Activated naive CD8-positive, alpha-beta T cell treated with anti-CD3 and anti-CD28 coated beads, Interleukin-2, amount 10 ng/mL, durations not matched to agents 7 days and 5 days (primary cell): ENCODE measurements around the gene PRMT1. TPM values are rescaled to one million over a fixed set of nuclear protein-coding genes. Genes with fewer than 3 reads are reported as not detected.
"Not testable (repeated sequence)": the region's sequence is repeated elsewhere in the genome, so short reads cannot be mapped to it uniquely, and the experiment has no call there.

Experiments used
- ATAC-seq: fragments of 150-1000 bp; cut with Tn5 transposase; one replicate; pipeline ENCODE4 v1.10.0; 2021; ENCODE audit warnings: low read depth, moderate library complexity
- POLR2A ChIA-PET: fragments of 350-600 bp; sonication (Branson Sonifier 250); formaldehyde crosslinking; loops from one replicate; lab custom pipeline; 2021; ENCODE audit warnings: antibody characterized with exemption; lab: Charles Lee
- DNase-seq: peaks from one replicate; pipeline ENCODE4 v3.0.0; 2021
- H3K27ac Mint-ChIP-seq: one replicate; pipeline ENCODE4 v1.8.0; 2022; ENCODE audit warnings: mild to moderate bottlenecking, mixed read lengths
- H3K27me3 Mint-ChIP-seq: one replicate; pipeline ENCODE4 v1.8.0; 2022; ENCODE audit warnings: mild to moderate bottlenecking, moderate library complexity, mixed read lengths
- H3K36me3 Mint-ChIP-seq: one replicate; pipeline ENCODE4 v1.8.0; 2021; ENCODE audit warnings: mild to moderate bottlenecking, mixed read lengths
- H3K4me1 Mint-ChIP-seq: one replicate; pipeline ENCODE4 v1.8.0; 2021; ENCODE audit warnings: mixed read lengths
- H3K4me3 Mint-ChIP-seq: one replicate; pipeline ENCODE4 v1.8.0; 2022; ENCODE audit warnings: mild to moderate bottlenecking, moderate library complexity, mixed read lengths
- H3K9me3 Mint-ChIP-seq: one replicate; pipeline ENCODE4 v1.8.0; 2021; ENCODE audit warnings: mixed read lengths
- microRNA-seq: library from miRNA; unstranded; fragments of <30 nt; microRNA quantifications from one replicate; pipeline ENCODE4 v1.2.0, GENCODE V29; 2022
- total RNA-seq, 2 experiments: library from RNA; stranded (reverse); gene quantifications; one replicate each; pipeline ENCODE4 v1.2.3, GENCODE V29; 2021

Gene PRMT1
- total RNA-seq, 2 experiments from 2014 or later: 118 to 123 TPM

DNA sequence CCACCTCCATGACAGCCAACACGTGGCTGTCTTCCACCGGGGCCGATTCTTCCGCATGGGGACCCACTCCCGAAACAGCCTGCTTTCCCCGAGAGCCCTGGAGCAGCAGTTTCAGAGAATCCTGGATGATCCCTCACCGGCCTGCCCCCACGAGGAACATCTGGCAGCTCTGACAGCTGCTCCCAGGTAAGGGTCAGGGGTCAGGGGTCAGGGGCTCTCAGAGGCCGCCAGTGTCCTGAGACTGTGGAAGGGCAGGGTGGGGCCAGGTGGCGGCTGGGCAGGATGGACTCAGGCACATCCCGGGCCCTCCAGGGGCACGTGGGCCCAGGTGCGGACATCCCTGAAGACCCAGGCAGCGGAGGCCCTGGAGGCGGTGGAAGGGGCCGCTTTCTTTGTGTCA, 28.8 kb downstream of the PRMT1 start:
- peaks cover 7% of the 10 kb centered on the region for H3K27me3 Mint-ChIP-seq
- DNase-seq: no peak
- no peaks in the 10 kb centered on the region for H3K36me3 Mint-ChIP-seq
- H3K9me3 Mint-ChIP-seq: no peaks in the 10 kb centered on the region
- no peak for ATAC-seq
- no peak overlapping the region for H3K27ac Mint-ChIP-seq
- no peaks in the 10 kb centered on the region for H3K4me1 Mint-ChIP-seq
- H3K4me3 Mint-ChIP-seq: no peak overlapping the region
- POLR2A ChIA-PET: no interaction called here

DNA sequence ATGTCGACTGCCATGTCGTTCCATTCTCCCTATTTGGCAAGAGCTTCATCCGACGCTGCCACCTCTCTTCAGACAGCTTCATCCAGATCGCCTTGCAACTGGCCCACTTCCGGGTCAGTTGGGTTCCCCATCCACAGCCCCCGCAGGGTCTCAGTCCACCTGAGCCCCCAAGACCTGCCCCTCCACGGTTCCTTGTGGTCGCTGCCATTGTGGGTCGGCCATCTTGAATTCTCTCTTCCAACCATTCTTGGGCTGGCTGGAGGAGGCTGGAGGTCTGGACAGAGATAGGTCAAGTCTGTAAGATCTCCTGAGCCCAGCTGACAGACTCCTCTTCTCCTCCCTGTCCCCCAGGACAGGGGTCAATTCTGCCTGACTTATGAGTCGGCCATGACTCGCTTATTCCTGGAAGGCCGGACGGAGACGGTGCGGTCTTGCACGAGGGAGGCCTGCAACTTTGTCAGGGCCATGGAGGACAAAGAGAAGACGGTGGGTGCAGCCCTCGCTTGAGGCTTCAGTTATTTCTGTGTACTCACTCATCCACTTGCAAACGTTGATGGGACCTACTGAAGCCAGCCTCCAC, 33.4 kb downstream of the PRMT1 start:
- no peak overlapping the region for H3K4me3 Mint-ChIP-seq
- no peak overlapping the region for H3K27ac Mint-ChIP-seq
- no peak for ATAC-seq
- no peak for DNase-seq
- H3K27me3 Mint-ChIP-seq: peaks cover 6% of the 10 kb centered on the region
- POLR2A ChIA-PET: no interaction called here
- no peaks in the 10 kb centered on the region for H3K9me3 Mint-ChIP-seq
- no peaks in the 10 kb centered on the region for H3K36me3 Mint-ChIP-seq
- no peaks in the 10 kb centered on the region for H3K4me1 Mint-ChIP-seq

DNA sequence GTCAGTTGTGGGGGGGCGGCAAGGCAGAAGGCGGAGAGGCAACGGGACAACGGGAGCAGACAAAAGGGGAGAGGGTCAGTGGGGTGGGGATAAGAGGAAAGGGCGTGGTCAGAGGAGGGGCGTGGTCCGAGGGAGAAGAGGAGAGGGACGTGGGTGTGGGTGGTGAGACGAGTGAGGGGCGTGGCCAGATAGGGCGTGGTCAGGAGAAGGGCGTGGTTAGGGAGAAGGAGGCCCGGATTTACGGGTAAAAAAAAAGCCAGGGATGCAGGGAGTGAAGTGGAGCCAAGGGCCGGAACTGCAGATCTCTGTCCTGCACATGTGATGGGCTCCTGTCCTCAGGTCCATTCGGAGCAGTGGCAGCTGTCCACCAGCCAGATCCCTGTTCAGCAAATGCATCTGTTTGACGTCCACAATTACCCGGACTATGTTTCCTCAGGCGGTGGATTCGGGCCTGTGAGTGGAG, 35.4 kb downstream of the PRMT1 start:
- Mint-ChIP-seq H3K9me3 (no peaks in the 10 kb centered on the region), H3K27ac (no peak overlapping the region)
- POLR2A ChIA-PET: no interaction called here

DNA sequence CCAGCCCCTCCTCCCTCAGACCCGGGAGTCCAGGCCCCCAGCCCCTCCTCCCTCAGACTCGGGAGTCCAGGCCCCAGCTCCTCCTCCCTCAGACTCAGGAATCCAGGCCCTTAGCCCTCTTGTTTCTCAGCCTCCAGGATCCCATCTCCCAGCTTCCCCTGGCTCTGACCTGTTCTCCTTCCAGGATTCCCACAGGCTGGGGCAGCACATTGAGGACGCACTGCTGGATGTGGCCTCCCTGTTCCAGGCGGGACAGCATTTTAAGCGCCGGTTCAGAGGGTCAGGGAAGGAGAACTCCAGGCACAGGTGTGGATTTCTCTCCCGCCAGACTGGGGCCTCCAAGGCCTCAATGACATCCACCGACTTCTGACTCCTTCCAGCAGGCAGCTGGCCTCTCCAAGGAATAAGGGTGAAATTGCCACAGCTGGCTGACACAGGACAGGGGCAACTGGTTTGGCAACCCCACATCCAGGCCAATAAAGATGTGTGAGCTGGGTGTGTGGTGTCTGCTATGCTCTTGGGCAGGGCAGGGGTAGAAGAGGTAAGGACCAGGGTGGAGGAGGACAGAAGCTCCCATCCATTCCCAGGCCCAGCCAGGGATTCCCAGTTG, 36.3 kb downstream of the PRMT1 start:
- ATAC-seq (no peak), DNase-seq (no peak)
- no peak overlapping the region for H3K27ac Mint-ChIP-seq
- POLR2A ChIA-PET: no interaction called here
- H3K4me1 Mint-ChIP-seq: peaks cover 6% of the 10 kb centered on the region
- H3K9me3 Mint-ChIP-seq: no peaks in the 10 kb centered on the region
- peaks cover 6% of the 10 kb centered on the region for H3K27me3 Mint-ChIP-seq
- no peak overlapping the region for H3K4me3 Mint-ChIP-seq
- no peaks in the 10 kb centered on the region for H3K36me3 Mint-ChIP-seq

More for the DNA sequence above, 35.4 kb downstream of the PRMT1 start:
- H3K27me3 Mint-ChIP-seq: peaks cover 6% of the 10 kb centered on the region
- no peaks in the 10 kb centered on the region for H3K36me3 Mint-ChIP-seq
- no peak for DNase-seq
- H3K4me3 Mint-ChIP-seq: no peak overlapping the region
- peaks cover 4% of the 10 kb centered on the region for H3K4me1 Mint-ChIP-seq
- no peak for ATAC-seq

DNA sequence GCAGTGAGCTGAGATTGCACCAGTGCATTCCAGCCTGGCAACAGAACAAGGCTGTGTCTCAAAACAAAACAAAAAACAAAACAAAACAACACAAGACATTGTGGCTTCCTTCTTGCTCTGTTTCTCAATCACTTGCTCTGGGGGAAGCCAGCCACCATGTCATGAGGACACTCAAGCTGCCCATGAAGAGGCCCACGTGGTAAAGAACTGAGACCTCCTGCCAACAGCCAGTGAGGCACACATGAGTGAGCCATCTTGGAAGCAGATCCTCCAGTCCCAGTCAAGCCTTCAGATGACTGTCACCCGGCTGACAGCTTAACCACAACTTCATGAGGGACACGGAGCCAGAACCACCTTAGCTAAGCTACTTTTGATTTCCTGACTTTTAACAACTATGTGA, 39.1 kb downstream of the PRMT1 start:
- H3K4me1 Mint-ChIP-seq: peaks cover 8% of the 10 kb centered on the region
- H3K27me3 Mint-ChIP-seq: peaks cover 2% of the 10 kb centered on the region
- H3K9me3 Mint-ChIP-seq: no peaks in the 10 kb centered on the region
- H3K27ac Mint-ChIP-seq: no peak overlapping the region
- ATAC-seq: no peak
- no peaks in the 10 kb centered on the region for H3K36me3 Mint-ChIP-seq
- no peak overlapping the region for H3K4me3 Mint-ChIP-seq
- no peak for DNase-seq
- POLR2A ChIA-PET: interaction anchor here (1.3 kb wide), 1 partner anchor 103 kb away, joined by 4 read pairs; the partner anchor contains the start of gene MED25

DNA sequence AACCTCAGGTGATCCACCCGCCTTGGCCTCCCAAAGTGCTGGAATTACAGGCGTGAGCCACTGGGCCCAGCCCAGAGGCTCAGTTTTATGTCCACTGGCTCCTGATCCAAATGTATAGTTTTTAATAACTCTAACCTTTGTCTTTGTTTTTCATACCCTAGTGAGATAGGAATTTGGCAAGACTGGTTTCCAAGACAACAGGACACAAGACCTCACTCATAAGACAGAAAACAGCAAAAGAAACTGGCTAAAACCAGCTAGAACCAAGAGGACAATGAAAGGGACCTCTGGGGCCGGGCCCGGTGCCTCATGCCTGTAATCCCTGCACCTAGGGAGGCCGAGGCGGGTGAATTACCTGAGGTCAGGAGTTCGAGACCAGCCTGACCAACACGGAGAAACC, 41.4 kb downstream of the PRMT1 start:
- H3K27ac Mint-ChIP-seq: peak overlapping the region; percentile 54
- POLR2A ChIA-PET: interaction anchor here (1.6 to 2.2 kb wide), 2 partner anchors 42 to 129 kb away, joined by 4 to 5 read pairs; partner anchors contain the start of gene PRMT1
- ATAC-seq (no peak), DNase-seq (no peak)
- H3K9me3 Mint-ChIP-seq: no peaks in the 10 kb centered on the region
- H3K36me3 Mint-ChIP-seq: no peaks in the 10 kb centered on the region
- H3K27me3 Mint-ChIP-seq: no peaks in the 10 kb centered on the region
- H3K4me1 Mint-ChIP-seq: peaks cover 8% of the 10 kb centered on the region
- H3K4me3 Mint-ChIP-seq: peak overlapping the region; percentile 35

DNA sequence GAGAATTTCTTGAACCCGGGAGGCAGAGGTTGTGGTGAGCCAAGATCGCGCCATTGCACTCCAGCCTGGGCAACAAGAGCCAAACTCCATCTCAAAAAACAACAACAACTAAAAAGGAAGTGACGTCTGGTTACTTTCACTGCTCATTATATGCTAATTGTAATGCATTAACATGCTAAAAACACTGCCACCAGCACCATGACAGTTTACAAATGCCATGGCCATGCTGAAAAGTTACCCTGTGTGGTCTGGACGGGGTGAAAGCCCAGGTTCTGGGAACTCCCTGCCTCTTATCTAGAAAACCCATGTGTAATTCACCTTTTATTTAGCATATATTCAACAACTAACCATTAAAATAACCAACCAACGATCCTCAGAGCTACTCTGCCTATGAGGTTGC, 41.9 kb downstream of the PRMT1 start:
- peak overlapping the region; percentile 24 for H3K27ac Mint-ChIP-seq

DNA sequence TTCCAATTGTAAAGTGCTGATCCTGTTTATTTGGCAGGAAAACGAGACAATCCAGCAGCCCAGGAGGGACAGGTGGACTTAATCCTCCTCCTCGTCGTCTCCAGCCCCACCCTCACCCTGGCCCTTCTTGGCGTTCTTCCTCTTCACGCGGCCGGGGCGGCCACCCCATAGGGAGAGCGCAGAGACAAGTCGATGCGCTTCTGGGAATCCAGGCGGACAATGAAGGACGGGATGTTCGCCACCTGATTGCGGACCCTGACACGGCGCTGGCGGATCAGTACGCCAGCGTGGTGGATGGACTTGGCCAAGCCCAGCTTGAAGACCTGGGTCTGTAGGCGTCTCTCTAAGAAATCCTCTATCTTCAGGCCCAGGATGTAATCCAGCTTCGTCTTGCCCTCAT, 42.3 kb downstream of the PRMT1 start:
- H3K36me3 Mint-ChIP-seq, H3K27me3 Mint-ChIP-seq, DNase-seq, H3K4me1 Mint-ChIP-seq, H3K9me3 Mint-ChIP-seq, H3K27ac Mint-ChIP-seq, H3K4me3 Mint-ChIP-seq, ATAC-seq: not testable (repeated sequence)
- POLR2A ChIA-PET: interaction anchor here (0.7 kb wide), 1 partner anchor 132 kb away, joined by 4 read pairs; the partner anchor contains the start of gene PTOV1

More for the DNA sequence above, 41.9 kb downstream of the PRMT1 start:
- no peak overlapping the region for H3K4me3 Mint-ChIP-seq
- ATAC-seq: no peak
- H3K36me3 Mint-ChIP-seq: no peaks in the 10 kb centered on the region
- no peaks in the 10 kb centered on the region for H3K27me3 Mint-ChIP-seq
- no peaks in the 10 kb centered on the region for H3K9me3 Mint-ChIP-seq
- POLR2A ChIA-PET: interaction anchor here (2.2 kb wide), 1 partner anchor 129 kb away, joined by 5 read pairs; no protein-coding TSS in a partner anchor
- no peak for DNase-seq
- H3K4me1 Mint-ChIP-seq: peaks cover 8% of the 10 kb centered on the region

DNA sequence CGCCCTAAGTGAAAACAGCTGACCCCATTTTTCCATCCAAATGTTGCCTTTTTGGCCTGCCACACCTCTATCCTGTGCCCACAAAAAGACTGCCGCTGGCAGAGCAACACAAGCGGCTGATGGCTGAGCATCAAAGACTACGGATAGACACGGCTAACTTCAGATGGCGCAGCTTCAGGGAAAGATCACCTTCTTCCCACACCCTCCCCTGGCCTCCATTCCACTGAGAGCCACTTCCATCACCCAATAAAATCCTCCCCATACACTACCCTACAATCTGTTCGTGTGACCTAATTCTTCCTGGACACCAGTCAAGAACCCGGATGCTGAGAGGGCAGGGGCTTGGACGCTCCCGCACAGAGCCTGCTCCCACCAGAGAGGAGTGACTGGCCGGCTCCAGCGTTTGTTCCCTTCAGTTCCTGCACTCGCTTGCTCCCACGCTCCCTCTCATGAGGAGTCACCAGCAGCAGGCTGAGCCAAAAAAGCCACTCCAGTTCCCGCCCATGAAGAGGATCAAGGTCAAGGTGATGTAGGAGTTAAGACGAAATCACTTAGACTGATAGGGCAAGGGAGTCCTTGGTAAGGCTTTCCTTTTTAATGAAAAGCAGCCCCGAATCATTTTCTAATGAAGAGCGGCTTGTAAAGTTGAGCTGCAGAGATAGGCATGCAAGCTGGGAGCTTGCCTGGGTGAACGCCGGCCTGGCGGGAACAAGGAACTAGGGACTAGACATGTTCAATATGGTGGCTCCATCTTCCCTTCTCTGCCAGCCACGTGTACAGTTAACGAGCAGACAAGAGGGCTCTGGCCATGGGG, 50.4 kb downstream of the PRMT1 start:
- POLR2A ChIA-PET: no interaction called here
- H3K27ac Mint-ChIP-seq: no peak overlapping the region
- no peaks in the 10 kb centered on the region for H3K36me3 Mint-ChIP-seq
- no peaks in the 10 kb centered on the region for H3K9me3 Mint-ChIP-seq
- H3K27me3 Mint-ChIP-seq: no peaks in the 10 kb centered on the region
- no peak for DNase-seq
- H3K4me3 Mint-ChIP-seq: no peak overlapping the region
- H3K4me1 Mint-ChIP-seq: peaks cover 3% of the 10 kb centered on the region
- no peak for ATAC-seq

DNA sequence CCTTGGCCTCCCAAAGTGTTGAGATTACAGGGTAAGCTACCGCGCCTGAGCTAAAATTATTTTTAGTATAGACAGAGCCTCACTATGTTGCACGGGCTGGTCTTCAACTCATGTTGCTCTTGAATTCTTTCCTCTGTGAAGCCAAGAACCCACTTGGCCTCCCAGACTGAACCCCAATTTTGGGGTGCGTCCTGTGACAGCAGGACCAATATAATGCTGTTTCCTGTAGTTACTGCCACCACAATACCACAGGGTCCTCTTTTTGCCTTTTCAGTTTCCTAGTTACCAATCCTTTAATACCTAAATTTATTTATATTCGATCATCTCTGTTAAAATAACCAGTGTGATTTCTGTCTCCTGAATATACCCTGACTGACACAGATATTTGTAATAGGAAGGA, 53.1 kb downstream of the PRMT1 start:
- POLR2A ChIA-PET: interaction anchor here (0.6 kb wide), 1 partner anchor 39 kb away, joined by 3 read pairs; the partner anchor contains the start of gene CPT1C
- no peak for DNase-seq
- H3K36me3 Mint-ChIP-seq: no peaks in the 10 kb centered on the region
- ATAC-seq: no peak
- no peak overlapping the region for H3K27ac Mint-ChIP-seq
- no peak overlapping the region for H3K4me3 Mint-ChIP-seq
- peaks cover 3% of the 10 kb centered on the region for H3K4me1 Mint-ChIP-seq
- no peaks in the 10 kb centered on the region for H3K9me3 Mint-ChIP-seq
- no peaks in the 10 kb centered on the region for H3K27me3 Mint-ChIP-seq

Small RNA genes lying within 50 kb of the gene (microRNA-seq; reads per million reads assigned to microRNA genes)
- gene MIR5088: not detected

Other genes with a start within 250 kb of the PRMT1 start
- under 1 TPM; 0.14 to 0.25 TPM for gene SLC17A7, start 235.7 kb upstream of the PRMT1 start, total RNA-seq
- gene PIH1D1, start 225.5 kb upstream of the PRMT1 start, total RNA-seq: 100 to 1,000 TPM; 143 to 148 TPM
- 10 to 100 TPM; 41.8 to 42.9 TPM for gene ALDH16A1, start 224.0 kb upstream of the PRMT1 start, total RNA-seq
- gene FLT3LG, start 203.1 kb upstream of the PRMT1 start, total RNA-seq: 100 to 1,000 TPM; 250 to 282 TPM
- 1,000 to 10,000 TPM; 2,936 to 3,173 TPM for gene RPL13A, start 189.7 kb upstream of the PRMT1 start, total RNA-seq
- gene RPS11, start 180.8 kb upstream of the PRMT1 start, total RNA-seq: 1,000 to 10,000 TPM; 2,412 to 2,445 TPM
- gene FCGRT, start 164.6 kb upstream of the PRMT1 start, total RNA-seq: 10 to 100 TPM; 19.8 to 24.4 TPM
- gene RCN3, start 149.3 kb upstream of the PRMT1 start, total RNA-seq: 1 to 10 TPM; 1.6 to 2.4 TPM
- gene NOSIP, start 96.7 kb upstream of the PRMT1 start, total RNA-seq: 100 to 1,000 TPM; 122 to 125 TPM
- 1 to 10 TPM; 1.5 to 2.3 TPM for gene PRRG2, start 96.0 kb upstream of the PRMT1 start, total RNA-seq
- 10 to 100 TPM; 49.7 TPM for gene PRR12, start 86.1 kb upstream of the PRMT1 start, total RNA-seq
- gene RRAS, start 37.1 kb upstream of the PRMT1 start, total RNA-seq: 10 to 100 TPM; 12.3 to 14.9 TPM
- 10 to 100 TPM; 64.7 to 66.9 TPM for gene SCAF1, start 35.1 kb upstream of the PRMT1 start, total RNA-seq
- gene IRF3, start 11.4 kb upstream of the PRMT1 start, total RNA-seq: 100 to 1,000 TPM; 198 to 205 TPM
- gene BCL2L12, start 11.3 kb upstream of the PRMT1 start, total RNA-seq: 10 to 100 TPM; 63.4 to 71.3 TPM
- gene ADM5, start 12.3 kb downstream of the PRMT1 start, total RNA-seq: 1 to 10 TPM; 4.1 to 4.3 TPM
- gene CPT1C, start 13.8 kb downstream of the PRMT1 start, total RNA-seq: 1 to 10 TPM; 2.1 to 4.1 TPM
- 1 to 10 TPM; 2.0 to 2.4 TPM for gene TSKS, start 86.0 kb downstream of the PRMT1 start, total RNA-seq
- 10 to 100 TPM; 81.6 to 87.7 TPM for gene AP2A1, start 89.7 kb downstream of the PRMT1 start, total RNA-seq
- 10 to 100 TPM; 30.0 to 31.3 TPM for gene FUZ, start 136.0 kb downstream of the PRMT1 start, total RNA-seq
- 10 to 100 TPM; 60.4 to 66.3 TPM for gene MED25, start 141.0 kb downstream of the PRMT1 start, total RNA-seq
- gene PTOV1, start 173.9 kb downstream of the PRMT1 start, total RNA-seq: 100 to 1,000 TPM in 1 of 2 experiments, 10 to 100 TPM in 1; 99.7 to 102 TPM
- 100 to 1,000 TPM; 144 to 160 TPM for gene PNKP, start 190.3 kb downstream of the PRMT1 start, total RNA-seq
- 10 to 100 TPM; 17.3 to 19.9 TPM for gene AKT1S1, start 200.1 kb downstream of the PRMT1 start, total RNA-seq
- 10 to 100 TPM; 51.3 to 53.4 TPM for gene TBC1D17, start 200.4 kb downstream of the PRMT1 start, total RNA-seq
- 1 to 10 TPM; 1.4 to 1.7 TPM for gene IL4I1, start 219.6 kb downstream of the PRMT1 start, total RNA-seq